GM21825 (cell line): ENCODE results near the gene THSD4.
A peak's percentile ranks its signal among the peaks of the same experiment; 100 is the strongest.

ENCODE experiments used
- ATAC-seq: cut with Tn5 transposase; IDR thresholded peaks from one replicate; pipeline ENCODE4 v1.9.1; 2021; ENCODE audit warnings: mild to moderate bottlenecking, moderate library complexity; ENCODE audit not compliant: unreplicated experiment

The THSD4 gene

DNA sequence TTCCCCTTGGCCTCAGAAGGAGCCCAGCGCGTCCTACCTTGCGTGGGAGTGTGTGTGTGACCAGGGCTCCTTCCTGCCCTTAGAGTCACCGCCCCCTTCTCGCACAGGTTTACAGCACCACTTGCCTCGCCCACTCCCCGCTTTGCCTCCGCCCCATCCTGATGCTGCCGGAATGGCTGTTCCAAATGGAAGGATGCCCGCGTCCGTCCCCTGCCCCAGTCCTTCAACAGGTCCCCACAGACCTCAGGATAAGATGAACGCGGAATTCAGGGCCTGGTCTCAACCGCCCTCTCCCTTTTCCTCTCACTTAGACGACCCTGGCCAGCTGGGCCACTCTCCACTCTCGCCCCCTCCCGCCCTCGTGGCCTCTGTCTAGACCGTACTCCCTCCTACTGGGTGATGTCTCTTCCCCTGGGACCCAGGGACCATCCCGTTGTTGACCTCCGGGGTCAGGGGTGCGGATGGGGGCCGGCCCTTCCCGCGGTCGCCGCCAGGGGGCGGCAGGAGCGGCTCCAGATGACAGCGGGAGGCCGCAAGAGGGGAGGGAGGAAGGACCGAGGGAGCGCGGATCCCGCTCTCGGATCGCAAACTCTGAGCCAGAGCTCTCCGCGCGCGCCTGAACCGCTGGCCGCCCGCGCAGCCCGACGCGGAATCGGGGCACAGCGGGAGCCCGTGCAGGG is at the start of gene THSD4:
Gene THSD4, plus strand, starts transcription at position 585 of the 680 bp plus-strand sequence.
- peak; percentile 73 for ATAC-seq

DNA sequence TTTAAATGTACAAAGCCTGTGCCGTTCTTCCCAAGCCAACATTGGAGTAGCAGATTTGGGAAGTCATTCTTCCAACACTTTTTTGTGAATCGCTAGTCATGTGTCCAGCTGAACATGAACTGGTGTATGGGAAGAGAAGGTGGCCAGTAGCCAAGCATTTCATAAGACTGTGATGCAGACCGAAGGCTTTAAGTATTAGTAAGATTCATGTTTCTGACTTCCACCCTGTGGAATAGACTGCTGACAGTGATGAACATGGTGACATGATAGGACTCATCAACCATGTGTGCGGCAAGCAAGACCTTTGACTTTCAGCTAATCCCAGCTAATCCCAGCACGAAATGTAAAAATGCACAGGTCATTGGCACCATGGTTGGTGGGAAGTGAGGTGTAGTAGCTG is 48.3 kb upstream of the THSD4 start:
- ATAC-seq, result no peak

DNA sequence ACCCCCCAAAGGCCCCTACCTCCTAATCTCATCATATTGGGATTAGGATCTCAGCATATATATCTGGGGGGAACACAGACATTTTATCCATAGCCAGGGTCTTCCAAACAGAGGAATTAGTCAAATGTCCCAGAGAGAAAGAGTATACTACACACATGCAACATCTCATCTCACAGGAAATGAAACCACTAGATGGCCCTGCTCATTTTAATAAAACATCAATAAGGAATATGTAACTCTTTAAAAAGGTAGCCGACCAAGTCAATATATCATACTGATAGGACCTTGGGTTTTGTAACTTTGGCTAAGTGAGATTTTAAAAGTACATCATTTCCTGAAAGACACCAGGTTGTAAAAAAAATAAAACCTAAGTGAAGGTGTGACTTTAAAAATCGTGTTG is 45.6 kb upstream of the THSD4 start:
- no peak for ATAC-seq

DNA sequence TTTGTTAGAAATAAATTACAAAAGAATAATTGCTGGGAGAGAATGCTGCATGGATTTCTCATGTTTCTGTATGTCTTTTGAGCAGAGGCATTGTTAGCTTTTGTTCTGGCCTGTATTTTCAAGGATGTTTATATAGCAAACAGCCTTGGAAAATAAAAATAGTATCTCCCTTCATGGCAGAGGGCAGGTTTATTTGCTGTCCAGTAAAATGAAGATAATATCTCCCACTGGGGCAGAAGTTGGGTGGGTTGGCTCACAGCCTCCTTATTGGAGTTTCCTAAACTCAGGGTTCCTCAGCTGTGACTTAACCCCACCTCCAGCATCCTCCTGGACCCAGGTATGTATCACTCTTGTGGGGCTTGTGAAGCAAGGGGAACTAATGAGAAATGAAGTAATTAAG is 43.7 kb upstream of the THSD4 start:
- no peak for ATAC-seq

DNA sequence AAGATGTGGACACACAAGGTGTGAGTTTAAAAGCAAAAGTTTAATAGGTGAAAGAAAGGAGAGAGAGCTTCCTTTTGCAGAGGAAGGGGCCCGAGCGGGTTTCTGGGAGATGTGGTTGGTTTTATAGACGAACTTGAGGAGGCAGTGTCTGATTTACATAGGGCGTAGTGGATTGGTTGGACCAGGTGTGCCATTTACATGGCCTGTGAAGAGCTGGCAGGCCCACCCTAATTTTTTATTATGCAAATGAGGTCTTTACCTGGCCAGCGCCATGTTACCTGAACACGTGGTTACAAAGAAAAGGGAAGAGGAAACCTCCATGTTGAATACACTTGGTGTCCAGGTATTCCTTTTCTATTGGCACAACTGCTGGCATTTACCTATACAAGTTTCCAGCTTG is 42.8 kb upstream of the THSD4 start:
- no peak for ATAC-seq

DNA sequence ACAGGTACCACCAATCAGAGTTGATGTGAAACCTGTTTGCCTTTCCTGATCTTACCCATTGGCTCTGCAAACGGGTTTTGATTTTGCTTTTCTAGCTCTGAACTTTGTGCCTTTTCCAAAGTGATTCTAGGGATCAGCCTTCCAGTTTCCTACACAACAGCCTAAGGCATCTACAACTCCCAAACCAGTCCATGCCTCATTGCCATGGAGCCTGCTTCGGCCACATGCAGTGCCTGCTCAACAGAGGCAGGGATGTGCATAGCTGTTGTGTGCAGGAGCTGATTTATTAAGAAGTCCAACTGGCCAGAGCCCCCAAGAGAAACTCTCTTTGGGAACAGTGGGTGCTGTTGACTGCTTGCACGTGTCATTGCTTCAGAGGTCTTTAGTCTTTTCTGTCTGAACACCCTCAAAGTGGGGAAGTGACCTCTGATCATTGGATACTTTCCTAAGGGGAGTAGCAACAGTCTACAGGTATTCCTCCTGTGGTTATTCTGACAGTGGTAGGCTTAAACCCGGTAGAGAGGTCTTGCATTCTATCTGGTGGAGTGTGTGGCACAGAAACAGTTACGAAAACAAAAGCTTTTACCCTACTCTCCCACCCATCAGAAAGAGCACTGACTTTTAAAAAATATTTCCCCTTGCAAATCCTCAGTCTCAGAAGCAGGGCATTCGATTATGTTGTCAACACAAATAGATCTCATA is 36.6 kb upstream of the THSD4 start:
- ATAC-seq, result no peak

DNA sequence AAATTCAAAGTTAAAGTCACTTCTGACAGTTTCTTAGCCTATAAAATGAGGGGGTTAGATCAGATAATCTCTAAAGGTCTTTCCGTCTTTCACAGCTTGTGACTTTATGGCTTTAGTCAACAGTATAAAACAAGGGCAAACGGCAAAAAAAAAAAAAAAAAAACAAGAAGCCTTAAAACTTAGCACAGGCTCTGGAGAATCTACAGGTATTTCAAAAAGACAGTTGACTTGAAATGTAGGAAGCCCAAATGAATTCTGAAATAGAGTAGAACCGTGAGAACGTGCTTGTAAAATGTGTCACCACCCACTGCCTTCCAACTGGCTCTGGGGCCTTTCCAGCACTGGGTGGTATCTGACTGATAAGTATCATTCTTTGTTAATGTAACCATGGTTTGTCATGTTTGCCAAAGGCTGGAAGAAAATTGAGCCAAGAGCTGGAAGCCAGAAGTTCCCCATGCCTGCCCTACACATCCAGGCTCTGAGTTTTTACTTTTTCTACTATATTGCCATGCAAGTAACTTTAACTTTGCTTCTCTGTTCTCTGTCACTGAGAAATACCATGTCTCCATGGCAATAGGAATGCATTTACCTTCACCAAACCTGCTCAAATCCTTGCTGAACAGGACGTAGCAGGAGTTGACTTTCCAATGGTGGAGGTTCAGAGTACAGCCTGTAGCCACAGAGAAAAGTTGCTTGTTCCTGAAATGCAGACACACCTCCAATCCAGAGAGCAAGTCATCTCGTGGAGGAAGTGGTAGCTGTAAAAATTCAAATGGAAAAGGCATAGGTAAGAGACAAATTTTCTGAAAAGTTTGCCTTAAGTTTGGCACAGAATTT is 35.8 kb upstream of the THSD4 start:
- ATAC-seq, result no peak

DNA sequence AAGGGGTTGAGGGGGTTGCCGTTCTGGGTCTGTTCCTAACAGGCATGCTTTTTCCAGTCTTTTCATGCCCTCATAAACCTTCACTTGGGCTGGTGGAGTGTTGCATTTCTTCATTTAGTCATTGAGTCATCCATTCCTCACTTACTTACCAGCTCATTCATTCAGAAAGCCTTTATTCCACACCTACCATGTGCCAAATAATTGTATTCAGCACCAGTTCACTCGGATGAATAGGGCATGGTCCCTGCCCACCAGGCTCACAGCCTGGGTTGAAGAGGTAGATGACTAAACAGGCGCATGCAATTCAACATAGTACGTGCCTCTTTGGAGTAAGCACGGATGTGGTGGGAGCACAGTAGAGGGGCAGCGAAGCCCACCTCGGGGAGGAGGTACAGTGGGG is 35.1 kb upstream of the THSD4 start:
- ATAC-seq, result no peak

DNA sequence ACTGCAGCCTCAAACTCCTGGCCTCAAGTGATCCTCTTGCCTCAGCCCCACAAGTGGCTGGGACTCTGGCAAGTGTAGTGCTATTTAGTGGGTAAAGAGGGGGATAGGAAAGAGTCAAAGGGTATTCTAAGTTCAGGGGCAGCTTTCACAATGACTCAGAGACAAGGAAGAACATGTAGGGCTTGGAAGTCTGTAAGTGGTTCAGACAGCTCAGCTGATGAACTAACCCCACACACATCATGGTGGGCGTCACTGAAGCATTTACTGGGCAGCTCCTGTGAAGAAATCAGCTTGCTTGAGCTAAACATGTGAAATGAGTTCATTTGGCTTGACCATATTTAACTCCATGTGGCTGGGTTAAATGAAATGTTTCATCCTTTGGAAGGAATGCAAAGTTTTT is 34.6 kb upstream of the THSD4 start:
- no peak for ATAC-seq

DNA sequence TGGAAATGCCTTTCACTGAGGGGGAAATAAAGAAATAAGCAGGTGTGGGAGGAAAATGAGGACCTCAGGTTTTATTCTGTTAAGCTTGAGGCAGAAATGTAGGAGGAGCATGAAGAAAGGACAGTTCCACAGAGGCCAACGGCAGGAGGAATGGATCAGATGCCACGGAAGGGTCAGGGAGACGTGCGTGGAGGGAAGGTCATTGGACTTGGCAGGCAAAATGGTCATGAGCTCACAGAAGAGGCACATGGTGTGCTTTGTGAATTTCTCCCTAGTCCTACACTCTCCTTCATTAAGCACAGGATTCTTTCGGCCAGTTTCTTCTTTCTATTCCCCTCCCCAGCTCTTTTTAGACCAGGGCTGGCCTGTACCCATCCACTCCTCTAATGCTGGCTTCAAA is 32.5 kb upstream of the THSD4 start:
- ATAC-seq, result no peak

DNA sequence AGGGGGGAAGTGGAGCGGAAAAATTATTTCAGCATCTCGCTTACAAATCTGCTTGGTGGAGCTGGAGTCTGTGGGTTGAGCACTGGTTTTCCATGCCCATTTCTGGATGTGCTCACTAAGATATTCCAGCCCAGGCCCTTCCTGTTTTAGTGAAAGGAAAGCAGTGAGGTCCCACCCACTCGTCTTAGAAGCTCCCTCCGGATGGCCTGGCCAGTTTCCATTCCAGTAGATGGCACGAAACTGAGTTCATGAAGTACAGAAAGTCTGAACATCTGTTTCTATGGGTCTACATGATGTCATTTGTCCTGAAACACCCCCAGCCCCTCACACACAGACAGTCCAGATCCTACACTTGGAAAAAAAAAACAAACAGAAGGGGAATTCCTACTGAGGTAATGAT is 31.9 kb upstream of the THSD4 start:
- no peak for ATAC-seq

DNA sequence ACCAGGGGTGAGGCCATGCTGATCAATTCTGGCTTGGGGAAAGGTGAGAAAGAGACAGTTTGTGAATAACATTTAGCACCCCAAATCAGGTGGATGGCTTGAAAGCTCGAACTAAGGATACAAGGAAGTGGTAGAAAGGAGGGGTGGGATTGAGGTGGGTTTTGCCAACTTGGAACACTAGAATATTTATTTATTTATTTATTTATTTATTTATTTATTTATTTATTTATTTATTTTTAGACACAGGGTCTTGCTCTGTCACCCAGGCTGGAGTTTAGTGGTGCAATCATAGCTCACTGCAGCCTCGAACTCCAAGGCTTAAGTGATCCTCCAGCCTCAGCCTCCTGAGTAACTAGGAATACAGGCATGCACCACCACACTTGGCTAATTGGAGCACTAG is 31.0 kb upstream of the THSD4 start:
- no peak for ATAC-seq

DNA sequence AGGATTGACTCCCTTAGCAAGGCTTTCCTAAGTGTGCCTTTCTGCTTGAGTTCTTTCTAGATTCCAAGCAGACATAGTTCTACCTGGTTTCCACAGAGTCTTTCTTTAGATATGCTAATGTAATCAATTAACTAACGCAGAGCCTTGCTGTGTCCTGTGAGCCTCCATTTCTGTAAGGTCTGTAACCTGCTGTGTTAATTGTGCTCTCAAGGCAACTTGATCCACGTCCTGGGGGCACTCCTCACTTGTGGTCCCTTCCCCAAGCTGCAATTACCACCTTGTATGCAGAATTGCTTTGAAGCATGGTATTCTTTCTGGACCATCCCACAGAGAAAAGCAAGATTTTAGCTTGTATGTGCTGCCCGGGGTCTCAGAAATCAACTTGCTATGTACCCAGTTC is 29.5 kb upstream of the THSD4 start:
- ATAC-seq, result no peak

DNA sequence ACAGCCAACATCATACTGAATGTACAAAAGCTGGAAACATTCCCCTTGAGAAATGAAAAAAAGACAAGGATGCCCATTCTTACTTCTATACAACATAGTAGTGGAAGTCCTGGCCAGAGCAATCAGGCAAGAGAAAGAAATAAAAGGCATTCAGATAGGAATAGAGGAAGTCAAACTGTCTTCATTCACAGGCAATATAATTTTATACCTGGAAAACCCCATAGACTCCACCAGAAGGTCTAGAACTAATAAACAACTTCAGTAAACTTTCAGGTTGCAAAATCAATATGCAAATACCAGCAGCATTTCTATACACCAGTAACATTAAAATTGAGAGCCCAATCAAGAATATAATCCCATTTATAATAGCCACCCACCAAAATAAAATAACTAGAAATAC is 27.1 kb upstream of the THSD4 start:
- ATAC-seq, result no peak

DNA sequence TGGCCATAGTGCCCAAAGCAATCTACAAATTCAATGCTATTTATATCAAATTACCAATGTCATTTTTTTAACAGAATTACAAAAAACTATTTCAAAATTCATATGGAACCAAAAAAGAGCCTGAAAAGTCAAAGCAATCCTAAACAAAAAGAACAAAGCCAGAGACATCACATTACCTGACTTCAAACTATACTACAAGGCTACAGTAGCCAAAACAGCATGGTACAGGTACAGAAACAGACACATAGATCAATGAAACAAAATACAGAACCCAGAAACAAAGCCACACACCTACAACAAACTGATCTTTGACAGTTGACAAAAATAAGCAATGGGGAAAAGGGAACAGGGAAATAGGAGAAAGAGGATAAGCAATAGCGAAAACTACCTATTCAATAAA is 26.6 kb upstream of the THSD4 start:
- no peak for ATAC-seq

DNA sequence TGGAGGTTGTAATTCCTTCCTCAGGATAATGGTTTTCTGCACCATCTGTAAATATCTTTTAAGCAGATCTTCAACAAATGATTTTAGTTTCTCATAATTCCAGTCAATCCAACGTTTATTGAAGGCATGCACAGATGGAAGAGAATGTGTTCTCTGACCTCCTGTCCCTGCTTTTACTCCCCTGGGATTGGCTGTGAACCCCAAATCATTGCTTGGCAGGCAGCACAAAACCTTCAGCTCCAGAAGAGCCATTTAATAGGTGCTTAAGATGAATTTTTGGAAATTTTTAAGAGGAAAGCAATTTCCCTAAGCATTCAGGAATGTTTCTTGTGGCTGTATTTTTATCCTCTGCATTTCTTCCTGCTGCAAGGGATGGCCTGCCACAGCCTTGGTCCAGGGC is 25.5 kb upstream of the THSD4 start:
- no peak for ATAC-seq

DNA sequence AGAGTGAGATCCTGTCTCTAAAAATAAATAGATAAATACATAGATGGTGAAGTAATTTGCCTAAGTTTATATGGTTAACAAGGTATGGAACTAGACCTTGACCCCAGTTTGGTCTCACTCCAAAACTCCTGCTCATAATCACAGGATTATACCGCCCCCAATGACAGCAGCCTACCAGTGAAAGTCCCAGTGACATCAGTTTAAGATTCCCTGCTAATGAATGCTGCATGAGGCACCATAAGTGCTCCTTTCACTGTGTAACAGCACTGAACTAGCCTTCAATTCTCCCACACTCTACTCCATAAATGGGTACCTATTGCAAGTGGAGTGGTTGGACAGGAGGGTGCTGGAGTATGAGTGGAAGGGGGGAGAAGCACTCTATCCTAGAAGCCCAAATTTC is 23.7 kb upstream of the THSD4 start:
- ATAC-seq, result no peak

DNA sequence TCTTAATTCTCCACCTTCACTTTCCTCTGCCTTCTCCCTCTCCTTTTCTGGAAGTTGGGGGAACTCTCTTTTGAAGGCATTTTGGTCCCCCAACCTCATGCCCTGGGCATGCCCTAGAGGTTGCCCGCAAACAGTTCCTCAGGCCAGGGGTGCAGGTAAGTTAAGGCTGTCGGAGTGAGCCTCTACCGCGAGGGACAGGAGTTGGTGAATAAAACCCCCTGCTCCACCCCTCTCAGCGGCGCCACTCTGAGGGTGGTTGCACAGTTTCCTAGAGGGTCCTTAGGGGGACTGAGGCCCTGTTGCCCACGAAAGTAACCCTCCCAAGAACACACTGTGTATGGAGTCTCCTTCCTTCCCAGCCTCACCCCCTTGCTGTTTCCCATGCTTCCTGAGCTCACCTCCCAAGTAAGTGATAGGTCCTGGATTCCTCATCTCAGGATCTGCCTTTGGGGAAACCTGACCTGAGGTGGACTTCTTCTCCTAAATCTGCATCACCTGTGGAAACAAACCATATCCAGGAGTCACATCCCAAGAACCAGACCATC is 23.1 kb upstream of the THSD4 start:
- ATAC-seq, result no peak

DNA sequence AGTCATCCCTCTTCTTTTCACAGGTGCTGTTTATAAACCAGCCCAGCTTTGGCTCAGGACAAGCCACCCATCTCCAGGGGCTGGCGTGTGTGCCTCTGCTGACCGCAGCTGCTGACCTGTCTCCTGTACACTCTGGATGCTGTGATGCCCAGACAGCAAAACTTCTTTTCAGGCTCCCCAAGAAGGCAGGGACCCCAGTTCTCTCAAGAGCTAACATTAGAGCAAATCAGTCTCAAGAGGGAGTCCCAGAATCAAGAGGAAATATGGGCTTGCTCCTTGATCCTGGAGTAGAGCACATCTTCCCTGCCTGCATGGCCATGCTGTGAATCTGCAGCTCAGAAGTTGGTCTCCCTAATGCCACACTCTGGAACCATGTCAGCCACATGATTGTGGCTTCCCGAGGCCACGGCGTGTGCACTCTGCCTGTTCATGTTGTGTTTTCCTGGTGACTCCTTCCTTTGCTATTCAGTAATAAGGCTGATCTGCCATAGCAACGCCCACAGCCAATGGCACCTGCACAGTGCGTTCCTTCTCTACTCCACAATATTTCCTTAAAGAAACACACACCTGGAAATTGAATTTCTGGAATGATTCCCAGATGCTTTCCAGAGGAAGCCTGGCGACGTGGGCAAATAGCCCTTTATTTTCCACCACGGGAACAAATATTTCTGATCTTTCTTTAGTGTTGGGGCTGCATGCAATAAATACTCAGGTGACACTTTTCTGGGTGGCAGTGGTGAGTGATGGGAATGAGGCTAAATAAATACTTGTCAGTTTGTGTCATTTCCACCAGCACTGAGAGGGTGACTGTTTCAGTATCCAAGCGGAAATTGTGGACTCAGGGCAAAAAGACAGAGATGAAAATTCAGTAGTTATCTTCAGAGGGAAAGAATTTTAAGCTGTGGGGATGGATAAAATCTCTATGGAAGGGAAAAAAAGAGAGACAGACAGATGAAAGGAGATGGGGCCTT is 21.9 kb upstream of the THSD4 start:
- ATAC-seq, result no peak

DNA sequence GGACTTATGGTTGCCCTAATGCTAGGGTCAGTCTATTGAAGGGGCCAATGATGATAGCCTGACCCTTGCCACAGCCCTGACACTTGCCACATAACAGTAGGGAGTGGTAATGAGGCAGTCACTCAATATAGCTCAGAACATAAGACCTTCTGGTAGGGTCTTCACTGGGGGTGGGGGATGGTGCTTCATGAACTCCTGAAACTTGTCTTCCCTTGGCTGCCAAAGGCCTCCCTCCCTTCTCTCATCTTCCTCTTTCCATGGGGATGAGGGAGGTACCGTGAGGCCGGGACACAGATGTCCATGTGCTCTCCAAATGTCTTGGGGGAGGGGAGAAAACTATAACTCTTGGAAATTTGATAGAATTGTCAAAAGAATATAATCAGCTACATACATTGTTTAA is 21.1 kb upstream of the THSD4 start:
- ATAC-seq, result no peak

DNA sequence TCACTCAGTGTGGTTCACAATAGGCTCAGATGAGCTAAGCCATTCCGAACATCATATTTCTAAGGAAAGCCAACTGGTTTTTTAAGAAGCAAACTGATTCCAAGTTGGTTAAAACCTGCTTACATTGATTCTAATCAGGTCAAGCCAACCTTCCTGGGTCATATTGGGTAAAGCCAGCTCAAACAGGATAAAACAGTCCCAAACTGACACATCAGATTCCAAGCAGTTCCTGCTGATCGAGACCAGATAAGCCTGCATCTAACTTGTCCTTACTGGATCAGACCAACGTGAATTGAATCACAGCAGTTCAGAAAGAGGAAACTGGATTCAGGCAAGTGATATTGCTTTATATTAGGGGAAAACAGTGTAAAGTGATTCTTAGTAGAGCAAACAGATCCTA is 18.6 kb upstream of the THSD4 start:
- no peak for ATAC-seq
